Measurements from ENCODE around the gene PPP2R5D. TPM values are rescaled to one million over a fixed set of nuclear protein-coding genes. Genes with fewer than 3 reads are reported as not detected.

PPP2R5D gene
- total and polyA plus RNA-seq, 4 donors: 19.0 to 26.8 (median 21.9) TPM

GRCh38 chr6:42973926-42974325 is 10.4 kb upstream of the PPP2R5D start:
- Histone ChIP-seq H3K9me3 (ENCODE audit: control insufficient read depth in 4 of 4, insufficient read depth in 3 of 4, low read length in 3 of 4) (no peaks in the 10 kb centered on the region), H3K27me3 (ENCODE audit: control insufficient read depth in 3 of 3, insufficient read depth in 3 of 3, low read length in 2 of 3) (no peaks in the 10 kb centered on the region), H3K9ac (ENCODE audit: insufficient read depth in 1 of 2, low read length in 2 of 2) (no peak overlapping the region), H3K4me1 (ENCODE audit: control insufficient read depth in 5 of 5, insufficient read depth in 5 of 5, low read length in 5 of 5) (peaks cover 2 to 9% (median 6%) of the 10 kb centered on the region in 5 donors), H3K4me3 (no peak overlapping the region), H3K27ac (ENCODE audit: low read depth in 1 of 2, low read length in 1 of 2) (no peak overlapping the region), H3K36me3 (ENCODE audit: control insufficient read depth in 4 of 4, insufficient read depth in 4 of 4, low read length in 4 of 4) (peaks cover 2 to 12% (median 7%) of the 10 kb centered on the region in 4 donors)
- no peak for TF ChIP-seq CTCF (IDR thresholded peaks at IDR 0.05; ENCODE audit: control extremely low read depth, extremely low read depth)
- ATAC-seq (ENCODE audit: insufficient read depth, low FRiP score) (no peak), DNase-seq (no peak)
- WGBS, 2 donors: 51 to 83% methylated on average over 3 of the region's 3 CpGs

- H3K9ac ChIP-seq (ENCODE audit: insufficient read depth in 1 of 2, low read length in 2 of 2): no peak overlapping the region
- H3K27ac ChIP-seq (ENCODE audit: low read depth in 1 of 2, low read length in 1 of 2): no peak overlapping the region
- no peak for TF ChIP-seq CTCF (IDR thresholded peaks at IDR 0.05; ENCODE audit: control extremely low read depth, extremely low read depth)
- ATAC-seq (ENCODE audit: insufficient read depth, low FRiP score): no peak
- peaks cover 6 to 17% (median 10%) of the 10 kb centered on the region in 5 donors for H3K4me1 ChIP-seq (ENCODE audit: control insufficient read depth in 5 of 5, insufficient read depth in 5 of 5, low read length in 5 of 5)
- WGBS, 2 donors: 86 to 92% methylated on average over 5 of the region's 5 CpGs
- no peaks in the 10 kb centered on the region for H3K9me3 ChIP-seq (ENCODE audit: control insufficient read depth in 4 of 4, insufficient read depth in 3 of 4, low read length in 3 of 4)
- no peak for DNase-seq
- H3K36me3 ChIP-seq (ENCODE audit: control insufficient read depth in 4 of 4, insufficient read depth in 4 of 4, low read length in 4 of 4): peaks cover 0 to 5% (median 2%) of the 10 kb centered on the region in 4 donors
- no peak overlapping the region for H3K4me3 ChIP-seq
- no peaks in the 10 kb centered on the region for H3K27me3 ChIP-seq (ENCODE audit: control insufficient read depth in 3 of 3, insufficient read depth in 3 of 3, low read length in 2 of 3)
Observed at GRCh38 chr6:42974919-42975505, 9.4 kb upstream of the PPP2R5D start.

GRCh38 chr6:42978487-42978838 is 5.9 kb upstream of the PPP2R5D start:
- no peak for TF ChIP-seq CTCF (IDR thresholded peaks at IDR 0.05; ENCODE audit: control extremely low read depth, extremely low read depth)
- ATAC-seq (ENCODE audit: insufficient read depth, low FRiP score) (peak; percentile 4), DNase-seq (peak; percentile 8 to 31 (median 10))
- no peaks in the 10 kb centered on the region for H3K9me3 ChIP-seq (ENCODE audit: control insufficient read depth in 4 of 4, insufficient read depth in 3 of 4, low read length in 3 of 4)
- peak overlapping the region; percentile 92 for H3K4me3 ChIP-seq
- H3K27me3 ChIP-seq (ENCODE audit: control insufficient read depth in 3 of 3, insufficient read depth in 3 of 3, low read length in 2 of 3): no peaks in the 10 kb centered on the region
- H3K4me1 ChIP-seq (ENCODE audit: control insufficient read depth in 5 of 5, insufficient read depth in 5 of 5, low read length in 5 of 5): peaks cover 6 to 19% (median 10%) of the 10 kb centered on the region in 5 donors
- H3K27ac ChIP-seq (ENCODE audit: low read depth in 1 of 2, low read length in 1 of 2): peak overlapping the region; percentile 85 to 95
- peak overlapping the region; percentile 73 to 76 for H3K9ac ChIP-seq (ENCODE audit: insufficient read depth in 1 of 2, low read length in 2 of 2)
- H3K36me3 ChIP-seq (ENCODE audit: control insufficient read depth in 4 of 4, insufficient read depth in 4 of 4, low read length in 4 of 4): peaks cover 0 to 5% (median 1%) of the 10 kb centered on the region in 4 donors
- 0% methylated on average over 23 to 28 of the region's 28 CpGs for WGBS, 2 donors

Data from lung (tissue), 12 donors.